Measurements from ENCODE around the gene RNF40. TPM values are rescaled to one million over a fixed set of nuclear protein-coding genes. Genes with fewer than 3 reads are reported as not detected.
"Not testable (repeated sequence)": the region's sequence is repeated elsewhere in the genome, so short reads cannot be mapped to it uniquely, and the experiment has no call there.

Gene RNF40
- total RNA-seq, 1 experiment from 2014 or later: 64.1 TPM

DNA sequence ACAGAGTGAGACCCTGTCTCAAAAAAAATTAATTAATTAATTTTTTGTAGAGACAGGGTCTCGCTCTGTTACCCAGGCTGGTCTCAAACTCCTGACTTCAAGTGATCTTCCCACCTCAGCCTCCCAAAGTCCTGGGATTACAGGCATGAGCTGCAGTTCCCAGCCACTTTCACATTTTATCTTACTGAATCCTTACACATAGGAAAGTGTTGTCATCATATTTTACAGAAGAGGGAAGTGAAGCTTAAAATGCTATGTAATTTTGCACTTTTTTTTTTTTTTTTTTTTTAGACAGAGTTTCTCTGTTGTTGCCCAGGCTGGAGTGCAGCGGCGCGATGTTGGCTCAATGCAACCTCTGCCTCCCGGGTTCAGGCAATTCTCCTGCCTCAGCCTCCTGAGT, 46.0 kb downstream of the RNF40 start:
- Histone ChIP-seq H2AFZ (ENCODE audit: low read length) (no peak overlapping the region), H3K9ac (ENCODE audit: low read length) (no peak overlapping the region), H3K4me3 (ENCODE audit: low read length) (no peak overlapping the region), H3F3A (ENCODE audit: low read length, unreplicated experiment) (no peaks in the 10 kb centered on the region), H3K4me1 (ENCODE audit: insufficient read depth, low read length) (peaks cover 10% of the 10 kb centered on the region), H3K4me2 (ENCODE audit: low read length) (no peak overlapping the region), H3K9me3 (ENCODE audit: low read length) (no peaks in the 10 kb centered on the region), H3K27me3 (ENCODE audit: low read length) (no peaks in the 10 kb centered on the region), H3K27ac (ENCODE audit: low read length) (no peak overlapping the region), H4K20me1 (ENCODE audit: low read length) (no peaks in the 10 kb centered on the region), H3K9me2 (replicated peaks; ENCODE audit: low read length) (no peaks in the 10 kb centered on the region), H3K36me3 (ENCODE audit: low read depth, low read length) (no peaks in the 10 kb centered on the region), H3K79me2 (ENCODE audit: low read length) (no peaks in the 10 kb centered on the region)
- ATAC-seq (no peak), DNase-seq (no peak)
- POLR2A ChIA-PET (ENCODE audit: unreplicated experiment): no interaction called here
- CTCF ChIA-PET: no interaction called here
- intact Hi-C loops (cut with micrococcal nuclease): no loop called here
- BruUV-seq (replicated peaks): no TSS peak
- TF ChIP-seq EZH2phosphoT487 (IDR thresholded peaks at IDR 0.05; ENCODE audit: borderline replicate concordance, low read length) (no peak), EZH2 (IDR thresholded peaks at IDR 0.05; ENCODE audit: low read length, unreplicated experiment) (no peak)
- TF ChIP-seq, protein P1, sequence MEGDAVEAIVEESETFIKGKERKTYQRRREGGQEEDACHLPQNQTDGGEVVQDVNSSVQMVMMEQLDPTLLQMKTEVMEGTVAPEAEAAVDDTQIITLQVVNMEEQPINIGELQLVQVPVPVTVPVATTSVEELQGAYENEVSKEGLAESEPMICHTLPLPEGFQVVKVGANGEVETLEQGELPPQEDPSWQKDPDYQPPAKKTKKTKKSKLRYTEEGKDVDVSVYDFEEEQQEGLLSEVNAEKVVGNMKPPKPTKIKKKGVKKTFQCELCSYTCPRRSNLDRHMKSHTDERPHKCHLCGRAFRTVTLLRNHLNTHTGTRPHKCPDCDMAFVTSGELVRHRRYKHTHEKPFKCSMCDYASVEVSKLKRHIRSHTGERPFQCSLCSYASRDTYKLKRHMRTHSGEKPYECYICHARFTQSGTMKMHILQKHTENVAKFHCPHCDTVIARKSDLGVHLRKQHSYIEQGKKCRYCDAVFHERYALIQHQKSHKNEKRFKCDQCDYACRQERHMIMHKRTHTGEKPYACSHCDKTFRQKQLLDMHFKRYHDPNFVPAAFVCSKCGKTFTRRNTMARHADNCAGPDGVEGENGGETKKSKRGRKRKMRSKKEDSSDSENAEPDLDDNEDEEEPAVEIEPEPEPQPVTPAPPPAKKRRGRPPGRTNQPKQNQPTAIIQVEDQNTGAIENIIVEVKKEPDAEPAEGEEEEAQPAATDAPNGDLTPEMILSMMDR (conservative IDR thresholded peaks at IDR 0.05; ENCODE audit: low read depth, low read length): no peak

GRCh38 chr16:30808890-30809426, 46.8 kb downstream of the RNF40 start:
- H3K4me2 ChIP-seq (ENCODE audit: low read length); BruUV-seq (replicated peaks); DNase-seq; H3K9me3 ChIP-seq (ENCODE audit: low read length); H3K79me2 ChIP-seq (ENCODE audit: low read length); H3K27ac ChIP-seq (ENCODE audit: low read length); CTCF ChIA-PET; H3K36me3 ChIP-seq (ENCODE audit: low read depth, low read length); H3K9me2 ChIP-seq (replicated peaks; ENCODE audit: low read length); H2AFZ ChIP-seq (ENCODE audit: low read length); H3K4me3 ChIP-seq (ENCODE audit: low read length); intact Hi-C loops (cut with micrococcal nuclease); H3K27me3 ChIP-seq (ENCODE audit: low read length); H4K20me1 ChIP-seq (ENCODE audit: low read length); POLR2A ChIA-PET (ENCODE audit: unreplicated experiment); ATAC-seq; H3F3A ChIP-seq (ENCODE audit: low read length, unreplicated experiment); H3K9ac ChIP-seq (ENCODE audit: low read length): not testable (repeated sequence)
- H3K4me1 ChIP-seq (ENCODE audit: insufficient read depth, low read length): peaks cover 13% of the 10 kb centered on the region

DNA sequence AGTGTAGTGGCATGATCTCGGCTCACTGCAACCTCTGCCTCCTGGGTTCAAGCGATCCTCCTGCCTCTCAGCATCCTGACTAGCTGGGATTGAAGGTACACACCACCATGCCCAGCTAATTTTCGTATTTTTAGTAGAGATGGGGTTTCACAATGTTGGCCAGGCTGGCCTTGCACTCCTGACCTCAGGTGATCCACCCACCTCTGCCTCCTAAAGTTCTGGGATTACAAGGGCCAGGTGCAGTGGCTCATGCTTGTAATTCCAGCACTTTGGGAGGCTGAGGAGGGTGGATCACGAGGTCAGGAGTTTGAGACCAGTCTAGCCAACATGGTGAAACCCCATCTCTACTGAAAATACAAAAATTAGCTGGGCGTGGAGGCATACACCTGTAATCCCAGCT, 47.6 kb downstream of the RNF40 start:
- H3K27ac ChIP-seq (ENCODE audit: low read length); POLR2A ChIA-PET (ENCODE audit: unreplicated experiment); H4K20me1 ChIP-seq (ENCODE audit: low read length); CTCF ChIA-PET; BruUV-seq (replicated peaks); H3K9ac ChIP-seq (ENCODE audit: low read length); H3K9me2 ChIP-seq (replicated peaks; ENCODE audit: low read length); DNase-seq; ATAC-seq; H3K79me2 ChIP-seq (ENCODE audit: low read length); intact Hi-C loops (cut with micrococcal nuclease); H3K27me3 ChIP-seq (ENCODE audit: low read length); H3K4me3 ChIP-seq (ENCODE audit: low read length); H3K4me2 ChIP-seq (ENCODE audit: low read length); H3F3A ChIP-seq (ENCODE audit: low read length, unreplicated experiment); H2AFZ ChIP-seq (ENCODE audit: low read length); H3K9me3 ChIP-seq (ENCODE audit: low read length); H3K36me3 ChIP-seq (ENCODE audit: low read depth, low read length): not testable (repeated sequence)
- peaks cover 16% of the 10 kb centered on the region for H3K4me1 ChIP-seq (ENCODE audit: insufficient read depth, low read length)

DNA sequence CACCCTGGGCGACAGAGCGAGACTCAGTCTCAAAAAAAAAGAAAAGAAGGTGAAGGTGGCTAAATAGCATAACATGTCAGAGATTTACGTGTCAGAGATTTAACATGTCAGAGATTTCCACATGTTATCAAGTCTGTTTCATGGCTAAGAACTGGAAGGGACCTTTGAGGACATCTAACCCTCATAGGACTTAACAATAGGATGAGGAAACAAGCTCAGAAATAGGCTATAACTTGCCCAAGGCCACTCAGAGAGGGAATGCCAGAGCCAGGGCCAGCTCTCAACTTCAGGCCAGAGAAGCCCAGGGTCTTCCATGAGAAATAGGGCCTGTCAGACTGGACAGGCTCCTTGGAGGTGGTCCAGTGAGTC, 51.7 kb downstream of the RNF40 start:
- Histone ChIP-seq H3K4me1 (ENCODE audit: insufficient read depth, low read length) (peaks cover 10% of the 10 kb centered on the region), H3K36me3 (ENCODE audit: low read depth, low read length) (no peaks in the 10 kb centered on the region), H3K4me3 (ENCODE audit: low read length) (peak overlapping the region; percentile 74), H3K9me3 (ENCODE audit: low read length) (no peaks in the 10 kb centered on the region), H3K4me2 (ENCODE audit: low read length) (peak overlapping the region; percentile 92), H2AFZ (ENCODE audit: low read length) (peak overlapping the region; percentile 99), H3F3A (ENCODE audit: low read length, unreplicated experiment) (no peaks in the 10 kb centered on the region), H3K27ac (ENCODE audit: low read length) (0 out of 2 replicates have a peak overlapping the region, but pooled peaks have one; percentile 8), H3K79me2 (ENCODE audit: low read length) (no peaks in the 10 kb centered on the region), H4K20me1 (ENCODE audit: low read length) (no peaks in the 10 kb centered on the region), H3K9ac (ENCODE audit: low read length) (peak overlapping the region; percentile 56), H3K27me3 (ENCODE audit: low read length) (no peaks in the 10 kb centered on the region), H3K9me2 (replicated peaks; ENCODE audit: low read length) (no peaks in the 10 kb centered on the region)
- ChIA-PET CTCF (interaction anchor here (0.7 to 1.6 kb wide), 2 partner anchors 20 to 31 kb away, joined by 3 to 7 read pairs; no protein-coding TSS in a partner anchor), POLR2A (ENCODE audit: unreplicated experiment) (interaction anchor here (0.6 kb wide), 1 partner anchor 29 kb away, joined by 3 read pairs; no protein-coding TSS in a partner anchor)
- no peak for ATAC-seq
- intact Hi-C loops (cut with micrococcal nuclease): loop anchor here (2.0 kb wide), 1 partner anchor 73 kb away; a partner anchor contains a TSS
- no peak for TF ChIP-seq EZH2 (IDR thresholded peaks at IDR 0.05; ENCODE audit: low read length, unreplicated experiment)
- TF ChIP-seq, protein P1 (conservative IDR thresholded peaks at IDR 0.05; ENCODE audit: low read depth, low read length): no peak
- no peak for TF ChIP-seq EZH2phosphoT487 (IDR thresholded peaks at IDR 0.05; ENCODE audit: borderline replicate concordance, low read length)
- BruUV-seq (replicated peaks): TSS peak; percentile 97
- DNase-seq: no peak
